SK-N-SH treated with all-trans-retinoic acid at 6 μM for 48 hours (cell line): ENCODE results near the gene RIMS4.

Experiments used
- ATAC-seq: fragments of 200-7000 bp; cut with Tn5 transposase; 3 replicates; pipeline ENCODE4 v1.9.1; 2020; ENCODE audit warnings: mild to moderate bottlenecking, moderate library complexity
- ARNTL ChIP-seq: fragments of 450-650 bp; formaldehyde crosslinking; IDR thresholded peaks from 2 replicates; pipeline ENCODE4 v1.5.0; 2020; ENCODE audit warnings: low read depth, mild to moderate bottlenecking, moderate library complexity, borderline replicate concordance
- BACH2 ChIP-seq: fragments of 250-450 bp; sonication (Bioruptor Pico); IDR thresholded peaks from 2 replicates; pipeline ENCODE4 v1.9.0; 2021; ENCODE audit warnings: mild to moderate bottlenecking, borderline replicate concordance
- CREB5 ChIP-seq: fragments of 250-450 bp; sonication (Bioruptor Pico); IDR thresholded peaks from 2 replicates; pipeline ENCODE4 v1.5.1; 2020; ENCODE audit warnings: low read depth, mild to moderate bottlenecking, moderate library complexity
- CSDC2 ChIP-seq: fragments of 250-450 bp; sonication (Bioruptor Pico); IDR thresholded peaks from 2 replicates; pipeline ENCODE4 v1.5.0; 2020; ENCODE audit warnings: mild to moderate bottlenecking, moderate library complexity
- CSRNP3 ChIP-seq: fragments of 250-450 bp; sonication (Bioruptor Pico); IDR thresholded peaks from 2 replicates; pipeline ENCODE4 v1.5.1; 2021; ENCODE audit warnings: mild to moderate bottlenecking, moderate library complexity
- ESRRG ChIP-seq: fragments of 250-450 bp; sonication (Bioruptor Pico); IDR thresholded peaks from 2 replicates; pipeline ENCODE4 v1.6.1; 2021; ENCODE audit warnings: mild to moderate bottlenecking
- GLIS3 ChIP-seq: fragments of 250-450 bp; sonication (Bioruptor Pico); IDR thresholded peaks from 2 replicates; pipeline ENCODE4 v1.5.0; 2020; ENCODE audit warnings: mild to moderate bottlenecking, moderate library complexity
- ISL1 ChIP-seq: fragments of 250-450 bp; sonication (Bioruptor Pico); IDR thresholded peaks from 2 replicates; pipeline ENCODE4 v2.1.2; 2022; ENCODE audit warnings: mild to moderate bottlenecking, moderate library complexity
- POU6F1 ChIP-seq: fragments of 250-450 bp; sonication (Bioruptor Pico); IDR thresholded peaks from 2 replicates; pipeline ENCODE4 v1.8.0; 2021; ENCODE audit warnings: low read depth, mild to moderate bottlenecking, moderate library complexity, borderline replicate concordance
- PPARA ChIP-seq: fragments of 250-450 bp; sonication (Bioruptor Pico); IDR thresholded peaks from 2 replicates; pipeline ENCODE4 v1.5.0; 2020; ENCODE audit warnings: mild to moderate bottlenecking, borderline replicate concordance
- RARB ChIP-seq: fragments of 250-450 bp; sonication (Bioruptor Pico); IDR thresholded peaks from 2 replicates; pipeline ENCODE4 v1.8.0; 2021; ENCODE audit warnings: mild to moderate bottlenecking, moderate library complexity
- SNAI2 ChIP-seq: fragments of 250-450 bp; sonication (Bioruptor Pico); IDR thresholded peaks from 2 replicates; pipeline ENCODE4 v1.5.0; 2020; ENCODE audit warnings: mild to moderate bottlenecking, moderate library complexity
- TCF4 ChIP-seq: fragments of 250-450 bp; sonication (Bioruptor Pico); IDR thresholded peaks from 2 replicates; pipeline ENCODE4 v1.8.0; 2021; ENCODE audit warnings: mild to moderate bottlenecking, moderate library complexity, borderline replicate concordance
- TOX ChIP-seq: fragments of 250-450 bp; sonication (Bioruptor Pico); IDR thresholded peaks from 2 replicates; pipeline ENCODE4 v1.8.0; 2021; ENCODE audit warnings: mild to moderate bottlenecking, moderate library complexity, borderline replicate concordance
- ZC3H10 ChIP-seq: fragments of 250-450 bp; sonication (Bioruptor Pico); IDR thresholded peaks from 2 replicates; pipeline ENCODE4 v1.5.1; 2021; ENCODE audit warnings: mild to moderate bottlenecking, moderate library complexity
- ZFP3 ChIP-seq: fragments of 250-450 bp; sonication (Bioruptor Pico); IDR thresholded peaks from 2 replicates; pipeline ENCODE4 v1.5.0; 2020; ENCODE audit warnings: mild to moderate bottlenecking, moderate library complexity
- ZFP30 ChIP-seq: fragments of 450-650 bp; formaldehyde crosslinking; IDR thresholded peaks from 2 replicates; pipeline ENCODE4 v1.5.0; 2022; ENCODE audit warnings: mild to moderate bottlenecking, moderate library complexity
- ZNF565 ChIP-seq: fragments of 450-650 bp; formaldehyde crosslinking; conservative IDR thresholded peaks from 2 replicates; pipeline ENCODE4 v1.5.0; 2020; ENCODE audit warnings: low read depth, mild to moderate bottlenecking, moderate library complexity
- ZNF8 ChIP-seq: fragments of 450-650 bp; formaldehyde crosslinking; IDR thresholded peaks from 2 replicates; pipeline ENCODE4 v1.5.0; 2020; ENCODE audit warnings: mild to moderate bottlenecking, moderate library complexity
- TF ChIP-seq, protein P1 (sequence below): fragments of 250-450 bp; sonication (Bioruptor Pico); IDR thresholded peaks from 2 replicates; pipeline ENCODE4 v1.8.0; 2020; ENCODE audit warnings: mild to moderate bottlenecking, moderate library complexity, borderline replicate concordance
- TF ChIP-seq, protein P2 (sequence below): fragments of 250-450 bp; sonication (Bioruptor Pico); IDR thresholded peaks from 2 replicates; pipeline ENCODE4 v1.5.0; 2020; ENCODE audit warnings: mild to moderate bottlenecking, moderate library complexity

RIMS4 gene

GRCh38 chr20:44743916-44744655 is 66.3 kb downstream of the RIMS4 start:
- TF ChIP-seq, protein P1, sequence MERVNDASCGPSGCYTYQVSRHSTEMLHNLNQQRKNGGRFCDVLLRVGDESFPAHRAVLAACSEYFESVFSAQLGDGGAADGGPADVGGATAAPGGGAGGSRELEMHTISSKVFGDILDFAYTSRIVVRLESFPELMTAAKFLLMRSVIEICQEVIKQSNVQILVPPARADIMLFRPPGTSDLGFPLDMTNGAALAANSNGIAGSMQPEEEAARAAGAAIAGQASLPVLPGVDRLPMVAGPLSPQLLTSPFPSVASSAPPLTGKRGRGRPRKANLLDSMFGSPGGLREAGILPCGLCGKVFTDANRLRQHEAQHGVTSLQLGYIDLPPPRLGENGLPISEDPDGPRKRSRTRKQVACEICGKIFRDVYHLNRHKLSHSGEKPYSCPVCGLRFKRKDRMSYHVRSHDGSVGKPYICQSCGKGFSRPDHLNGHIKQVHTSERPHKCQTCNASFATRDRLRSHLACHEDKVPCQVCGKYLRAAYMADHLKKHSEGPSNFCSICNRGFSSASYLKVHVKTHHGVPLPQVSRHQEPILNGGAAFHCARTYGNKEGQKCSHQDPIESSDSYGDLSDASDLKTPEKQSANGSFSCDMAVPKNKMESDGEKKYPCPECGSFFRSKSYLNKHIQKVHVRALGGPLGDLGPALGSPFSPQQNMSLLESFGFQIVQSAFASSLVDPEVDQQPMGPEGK (CRISPR knock-in tag), result no peak
- TF ChIP-seq ZFP30 (CRISPR knock-in tag) (no peak), ZFP3 (CRISPR knock-in tag) (no peak), BACH2 (CRISPR knock-in tag) (no peak), RARB (CRISPR knock-in tag) (no peak), TCF4 (CRISPR knock-in tag) (no peak), TOX (CRISPR knock-in tag) (no peak), CSDC2 (CRISPR knock-in tag) (no peak), ZNF565 (CRISPR knock-in tag) (no peak), ISL1 (CRISPR knock-in tag) (no peak), POU6F1 (CRISPR knock-in tag) (no peak), GLIS3 (CRISPR knock-in tag) (no peak)
- ATAC-seq, result no peak

- ATAC-seq, result no peak
- TF ChIP-seq, protein P2, sequence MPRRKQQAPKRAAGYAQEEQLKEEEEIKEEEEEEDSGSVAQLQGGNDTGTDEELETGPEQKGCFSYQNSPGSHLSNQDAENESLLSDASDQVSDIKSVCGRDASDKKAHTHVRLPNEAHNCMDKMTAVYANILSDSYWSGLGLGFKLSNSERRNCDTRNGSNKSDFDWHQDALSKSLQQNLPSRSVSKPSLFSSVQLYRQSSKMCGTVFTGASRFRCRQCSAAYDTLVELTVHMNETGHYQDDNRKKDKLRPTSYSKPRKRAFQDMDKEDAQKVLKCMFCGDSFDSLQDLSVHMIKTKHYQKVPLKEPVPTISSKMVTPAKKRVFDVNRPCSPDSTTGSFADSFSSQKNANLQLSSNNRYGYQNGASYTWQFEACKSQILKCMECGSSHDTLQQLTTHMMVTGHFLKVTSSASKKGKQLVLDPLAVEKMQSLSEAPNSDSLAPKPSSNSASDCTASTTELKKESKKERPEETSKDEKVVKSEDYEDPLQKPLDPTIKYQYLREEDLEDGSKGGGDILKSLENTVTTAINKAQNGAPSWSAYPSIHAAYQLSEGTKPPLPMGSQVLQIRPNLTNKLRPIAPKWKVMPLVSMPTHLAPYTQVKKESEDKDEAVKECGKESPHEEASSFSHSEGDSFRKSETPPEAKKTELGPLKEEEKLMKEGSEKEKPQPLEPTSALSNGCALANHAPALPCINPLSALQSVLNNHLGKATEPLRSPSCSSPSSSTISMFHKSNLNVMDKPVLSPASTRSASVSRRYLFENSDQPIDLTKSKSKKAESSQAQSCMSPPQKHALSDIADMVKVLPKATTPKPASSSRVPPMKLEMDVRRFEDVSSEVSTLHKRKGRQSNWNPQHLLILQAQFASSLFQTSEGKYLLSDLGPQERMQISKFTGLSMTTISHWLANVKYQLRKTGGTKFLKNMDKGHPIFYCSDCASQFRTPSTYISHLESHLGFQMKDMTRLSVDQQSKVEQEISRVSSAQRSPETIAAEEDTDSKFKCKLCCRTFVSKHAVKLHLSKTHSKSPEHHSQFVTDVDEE (CRISPR knock-in tag), result no peak
- TF ChIP-seq ZNF8 (CRISPR knock-in tag) (no peak), ZNF565 (CRISPR knock-in tag) (no peak), ZC3H10 (CRISPR knock-in tag) (no peak), ISL1 (CRISPR knock-in tag) (no peak), SNAI2 (CRISPR knock-in tag) (no peak), TOX (CRISPR knock-in tag) (no peak), ESRRG (CRISPR knock-in tag) (no peak), GLIS3 (CRISPR knock-in tag) (no peak), CSDC2 (CRISPR knock-in tag) (no peak), ARNTL (CRISPR knock-in tag) (no peak), PPARA (CRISPR knock-in tag) (no peak), CSRNP3 (CRISPR knock-in tag) (no peak), TCF4 (CRISPR knock-in tag) (no peak), ZFP3 (CRISPR knock-in tag) (no peak), CREB5 (no peak), BACH2 (CRISPR knock-in tag) (no peak), POU6F1 (CRISPR knock-in tag) (no peak)
Observed at GRCh38 chr20:44743080-44743701, 67.2 kb downstream of the RIMS4 start.
